HepG2 (cell line): ENCODE measurements around the gene WDR48. TPM values are rescaled to one million over a fixed set of nuclear protein-coding genes. Genes with fewer than 3 reads are reported as not detected.

Source experiments
- E2F2 ChIP-seq: sonication (generic); formaldehyde crosslinking; IDR thresholded peaks from 2 replicates; pipeline ENCODE4 v1.4.0; 2020; ENCODE audit warnings: missing genetic modification reagents, borderline replicate concordance
- FOXK1 ChIP-seq: sonication (generic); formaldehyde crosslinking; IDR thresholded peaks from 2 replicates; pipeline ENCODE4 v1.4.0; 2020; ENCODE audit warnings: low read depth, missing genetic modification reagents, borderline replicate concordance
- GLI4 ChIP-seq: sonication (generic); formaldehyde crosslinking; IDR thresholded peaks from 2 replicates; pipeline ENCODE4 v1.5.1; 2020; ENCODE audit warnings: missing genetic modification reagents, mild to moderate bottlenecking, moderate library complexity, borderline replicate concordance
- SP5 ChIP-seq: IDR thresholded peaks from 2 replicates; pipeline ENCODE4 v1.6.1; 2016; ENCODE audit warnings: low read depth, borderline replicate concordance
- STAG1 ChIP-seq: sonication (generic); formaldehyde crosslinking; IDR thresholded peaks from 2 replicates; pipeline ENCODE4 v1.4.0; 2020; ENCODE audit warnings: missing genetic modification reagents
- TAF1 ChIP-seq: sonication (generic); formaldehyde crosslinking; IDR thresholded peaks from 2 replicates; pipeline ENCODE4 v1.4.0; 2020; ENCODE audit warnings: missing genetic modification reagents
- TGIF2 ChIP-seq: IDR thresholded peaks from 2 replicates; pipeline ENCODE4 v1.6.1; 2016; ENCODE audit warnings: control low read depth, missing compliant biosample characterization
- UBTF ChIP-seq: sonication (generic); formaldehyde crosslinking; IDR thresholded peaks from 2 replicates; pipeline ENCODE4 v1.4.0; 2020; ENCODE audit warnings: mild to moderate bottlenecking, missing genetic modification reagents
- ZBED4 ChIP-seq: sonication (generic); formaldehyde crosslinking; IDR thresholded peaks from 2 replicates; pipeline ENCODE4 v1.4.0; 2020; ENCODE audit warnings: missing genetic modification reagents, borderline replicate concordance
- ZBTB3 ChIP-seq: sonication (generic); formaldehyde crosslinking; IDR thresholded peaks from 2 replicates; pipeline ENCODE4 v1.4.0; 2020; ENCODE audit warnings: low read depth, mild to moderate bottlenecking, moderate library complexity, missing genetic modification reagents, borderline replicate concordance
- ZBTB43 ChIP-seq: sonication (generic); formaldehyde crosslinking; conservative IDR thresholded peaks from 2 replicates; pipeline ENCODE4 v1.4.0; 2020; ENCODE audit warnings: missing genetic modification reagents
- ZNF280B ChIP-seq: sonication (generic); formaldehyde crosslinking; IDR thresholded peaks from 2 replicates; pipeline ENCODE4 v1.5.0; 2020; ENCODE audit warnings: missing genetic modification reagents, mild to moderate bottlenecking, borderline replicate concordance
- ZNF563 ChIP-seq: sonication (generic); formaldehyde crosslinking; IDR thresholded peaks from 2 replicates; pipeline ENCODE4 v1.8.0; 2022; ENCODE audit warnings: mild to moderate bottlenecking, moderate library complexity, missing genetic modification reagents
- polyA plus RNA-seq, 8 experiments: library from polyadenylated mRNA; depleted of rRNA in 3 of 8; stranded (reverse) in 7 of 8; unstranded in 1 of 8; fragments of >200 nt; fragmentation: Illumina TruSeq in 4 of 8; extraction: Trizol in 4 of 8; gene quantifications; 2 replicates each; pipeline versions ENCODE4 v1.2.1 to v1.2.3, GENCODE V29; 2011 to 2016; ENCODE audit warnings: low read depth in 4 of 8, missing spikeins in 1 of 8, mixed read lengths in 1 of 8; ENCODE audit not compliant: insufficient read depth in 1 of 8
- total RNA-seq, 5 experiments: library from RNA; depleted of rRNA; stranded (reverse); fragments of >200 nt; fragmentation: Illumina TruSeq; extraction: Trizol; gene quantifications; 2 replicates each; pipeline ENCODE4 v1.2.3, GENCODE V29; 2016; ENCODE audit warnings: low read depth in 1 of 5

The WDR48 gene
- total and polyA plus RNA-seq, 2 of the 13 experiments (the other 11 are each of a cell fraction or from before 2014, with no cell fraction given) = 29.2 to 31.2 TPM

GRCh38 chr3:39126532-39127071 is 74.8 kb downstream of the WDR48 start (continued):
- TF ChIP-seq GLI4 (CRISPR knock-in tag) (no peak), TAF1 (no peak), UBTF (CRISPR knock-in tag) (no peak), SP5 (CRISPR knock-in tag) (no peak), FOXK1 (CRISPR knock-in tag) (no peak), ZBTB43 (CRISPR knock-in tag) (no peak), ZBTB3 (CRISPR knock-in tag) (no peak), STAG1 (CRISPR knock-in tag) (peak; percentile 85), TGIF2 (no peak), E2F2 (CRISPR knock-in tag) (no peak), ZBED4 (CRISPR knock-in tag) (no peak), ZNF563 (CRISPR knock-in tag) (no peak), ZNF280B (CRISPR knock-in tag) (no peak)
